Omental fat pad (tissue), 4 donors: ENCODE measurements around the gene DRD2. TPM values are rescaled to one million over a fixed set of nuclear protein-coding genes. Genes with fewer than 3 reads are reported as not detected.

Experiments
- ATAC-seq: fragments of 150-250 bp; one replicate; pipeline ENCODE4 v1.9.1; 2016; ENCODE audit warnings: mild to moderate bottlenecking, moderate library complexity; ENCODE audit not compliant: low FRiP score
- DNase-seq: peaks from one replicate; pipeline ENCODE4 v3.0.0-alpha.2; 2019; ENCODE audit warnings: low spot score
- total RNA-seq, 4 donors: library from RNA; depleted of rRNA; stranded (reverse); fragments of >200 nt; gene quantifications; one replicate each; pipeline ENCODE4 v1.1.0, GENCODE V29; 2016
- TF ChIP-seq, protein P1 (sequence below), 3 donors: fragments of 450-650 bp; IDR thresholded peaks; one replicate each; pipeline ENCODE4 v1.5.1; 2016 to 2017; ENCODE audit warnings: antibody characterized with exemption in 3 of 3, mild to moderate bottlenecking in 3 of 3, moderate library complexity in 2 of 3

DRD2 gene
- total RNA-seq, 4 donors from 2014 or later, result 0.28 TPM; not detected in 3

DNA sequence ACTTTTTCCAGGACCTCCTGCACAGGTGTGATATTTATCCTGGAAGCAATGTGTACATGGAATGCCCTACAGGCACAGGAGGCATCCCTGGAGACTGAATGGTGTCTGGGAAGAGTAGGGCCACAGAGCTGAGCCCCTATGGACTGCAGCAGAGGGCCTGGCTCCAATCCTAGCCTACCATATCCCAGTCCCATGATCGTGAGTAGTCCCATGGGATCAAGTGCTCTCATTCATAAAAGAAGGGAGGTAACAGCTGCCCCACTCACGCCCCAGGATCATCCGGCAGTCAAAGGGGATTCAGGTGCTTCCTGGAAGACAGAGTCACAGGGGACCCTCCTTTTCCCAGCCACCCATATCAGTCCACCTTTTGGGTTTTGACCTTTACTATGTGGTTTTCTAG is 63.7 kb downstream of the DRD2 start:
- no peak for DNase-seq
- TF ChIP-seq, protein P1, sequence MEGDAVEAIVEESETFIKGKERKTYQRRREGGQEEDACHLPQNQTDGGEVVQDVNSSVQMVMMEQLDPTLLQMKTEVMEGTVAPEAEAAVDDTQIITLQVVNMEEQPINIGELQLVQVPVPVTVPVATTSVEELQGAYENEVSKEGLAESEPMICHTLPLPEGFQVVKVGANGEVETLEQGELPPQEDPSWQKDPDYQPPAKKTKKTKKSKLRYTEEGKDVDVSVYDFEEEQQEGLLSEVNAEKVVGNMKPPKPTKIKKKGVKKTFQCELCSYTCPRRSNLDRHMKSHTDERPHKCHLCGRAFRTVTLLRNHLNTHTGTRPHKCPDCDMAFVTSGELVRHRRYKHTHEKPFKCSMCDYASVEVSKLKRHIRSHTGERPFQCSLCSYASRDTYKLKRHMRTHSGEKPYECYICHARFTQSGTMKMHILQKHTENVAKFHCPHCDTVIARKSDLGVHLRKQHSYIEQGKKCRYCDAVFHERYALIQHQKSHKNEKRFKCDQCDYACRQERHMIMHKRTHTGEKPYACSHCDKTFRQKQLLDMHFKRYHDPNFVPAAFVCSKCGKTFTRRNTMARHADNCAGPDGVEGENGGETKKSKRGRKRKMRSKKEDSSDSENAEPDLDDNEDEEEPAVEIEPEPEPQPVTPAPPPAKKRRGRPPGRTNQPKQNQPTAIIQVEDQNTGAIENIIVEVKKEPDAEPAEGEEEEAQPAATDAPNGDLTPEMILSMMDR (IDR thresholded peaks at IDR 0.05), result no peak
- no peak for ATAC-seq

DNA sequence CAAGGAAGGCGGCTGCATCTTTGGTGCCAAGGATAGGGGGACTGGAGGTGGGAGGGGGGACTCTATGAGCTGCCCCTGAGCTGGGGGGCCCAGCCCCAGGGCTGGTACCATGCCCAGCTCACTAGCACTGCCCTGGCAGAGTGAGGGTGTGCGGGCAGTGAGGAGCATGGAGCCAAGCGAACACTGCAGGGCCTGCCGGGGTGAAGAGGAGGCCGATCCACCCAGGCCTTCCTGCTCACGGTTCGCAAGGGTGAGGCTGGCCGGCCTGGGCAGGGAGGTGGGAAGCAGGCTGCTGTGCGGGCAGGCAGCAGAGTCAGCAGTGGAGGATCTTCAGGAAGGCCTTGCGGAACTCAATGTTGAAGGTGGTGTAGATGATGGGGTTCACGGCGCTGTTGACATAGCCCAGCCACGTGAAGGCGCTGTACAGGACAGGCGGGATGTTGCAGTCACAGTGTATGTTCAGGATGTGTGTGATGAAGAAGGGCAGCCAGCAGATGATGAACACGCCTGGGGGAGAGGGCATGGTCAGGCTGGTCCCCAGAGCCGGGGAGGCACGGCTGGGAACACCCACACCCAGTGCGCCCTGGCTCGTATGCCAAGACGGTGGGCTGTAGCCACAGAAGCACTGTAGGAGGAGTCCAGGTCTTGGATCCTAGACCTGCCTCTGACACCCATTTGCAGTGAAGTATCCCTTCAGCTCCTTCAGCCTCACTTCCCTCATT is 64.6 kb downstream of the DRD2 start:
- TF ChIP-seq, protein P1 (IDR thresholded peaks at IDR 0.05), result no peak
- ATAC-seq (no peak), DNase-seq (no peak)

DNA sequence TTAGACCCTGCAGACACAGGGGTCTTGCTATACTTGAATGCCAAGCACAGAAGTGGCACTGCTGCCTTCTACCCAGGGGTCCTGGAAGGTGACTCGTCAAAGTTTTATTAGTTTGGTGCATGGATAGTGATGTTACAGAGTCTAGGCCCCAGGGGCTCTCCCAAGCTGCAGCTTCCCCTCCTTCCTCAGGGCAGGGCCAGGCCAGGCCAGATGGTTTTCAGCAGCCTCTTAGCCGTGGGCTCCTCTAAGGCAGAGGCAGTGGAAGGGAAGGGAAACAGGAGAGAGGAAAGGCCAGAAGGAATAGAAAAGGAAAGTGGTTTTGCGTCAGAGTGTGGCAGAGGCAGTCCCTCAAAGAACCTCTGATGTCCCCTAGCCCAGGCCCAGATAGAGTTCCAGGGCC is 65.7 kb downstream of the DRD2 start:
- ATAC-seq, result no peak

DNA sequence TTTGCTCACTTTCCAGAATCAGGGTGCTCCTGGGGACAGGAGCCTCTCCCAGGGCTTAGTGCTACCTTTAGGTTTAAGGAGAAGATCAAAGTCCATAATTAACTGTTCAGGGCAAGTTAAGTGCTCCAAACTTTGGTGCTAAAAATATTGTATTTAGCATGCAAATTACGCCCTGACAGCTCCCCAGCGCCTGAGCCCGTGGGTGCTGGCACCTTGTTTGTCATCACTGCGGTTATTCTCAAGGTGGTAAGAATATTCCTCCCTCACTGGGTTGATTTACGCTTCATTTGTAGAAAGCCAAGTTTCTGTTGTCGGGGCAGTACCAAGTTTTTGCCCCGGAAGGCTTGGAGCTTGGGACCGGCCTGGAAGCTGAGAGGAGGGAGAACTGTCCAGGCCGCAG is 66.3 kb downstream of the DRD2 start:
- TF ChIP-seq, protein P1 (IDR thresholded peaks at IDR 0.05), result no peak
- DNase-seq, result no peak
- no peak for ATAC-seq

More for the DNA sequence above, 65.7 kb downstream of the DRD2 start:
- DNase-seq, result no peak
- TF ChIP-seq, protein P1 (IDR thresholded peaks at IDR 0.05), result no peak

DNA sequence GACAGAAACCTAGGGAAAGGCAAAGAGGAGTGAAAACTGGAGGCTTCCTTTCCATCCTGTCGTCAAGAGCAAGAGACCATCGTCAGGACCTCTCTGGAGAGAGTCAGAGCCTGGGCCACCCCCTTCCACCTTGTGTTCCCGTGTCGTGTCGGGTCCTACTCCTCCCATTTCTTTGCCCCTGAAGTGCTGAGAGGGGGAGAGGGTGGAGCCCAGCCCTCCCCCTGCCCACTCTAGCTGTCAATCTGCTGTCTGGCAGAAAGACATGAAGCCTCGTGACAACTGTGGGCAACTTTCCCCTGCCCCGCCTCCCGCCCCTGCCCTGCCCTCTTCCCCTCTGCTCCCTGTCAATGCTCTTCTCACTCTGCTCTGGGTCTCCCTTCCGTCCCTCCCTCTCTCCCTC is 67.0 kb downstream of the DRD2 start:
- TF ChIP-seq, protein P1 (IDR thresholded peaks at IDR 0.05), result no peak
- no peak for DNase-seq
- no peak for ATAC-seq

DNA sequence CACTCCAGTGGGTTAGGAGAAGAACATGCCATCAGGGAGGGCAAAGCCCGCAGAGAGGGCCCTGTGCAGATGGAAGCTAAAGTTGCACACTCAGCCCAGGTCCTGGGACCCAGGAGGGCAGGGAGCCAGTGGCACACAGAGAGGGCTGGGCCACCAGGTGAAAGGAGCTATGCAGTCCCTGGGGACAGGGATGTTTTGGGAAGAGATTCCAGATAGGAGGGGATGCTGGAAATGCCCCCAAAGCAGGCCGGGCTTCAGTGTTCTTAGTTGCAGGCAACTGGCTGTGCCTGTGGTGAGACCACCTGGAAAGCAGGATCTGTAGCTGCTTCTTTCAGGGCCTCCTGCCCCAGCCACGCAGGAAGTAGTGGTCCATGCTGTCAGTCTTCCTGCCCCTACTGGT is 68.0 kb downstream of the DRD2 start:
- TF ChIP-seq, protein P1 (IDR thresholded peaks at IDR 0.05), result no peak
- DNase-seq (no peak), ATAC-seq (no peak)
